Natural killer cell (primary cell): Measurements from ENCODE around the gene CCDC27. TPM values are rescaled to one million over a fixed set of nuclear protein-coding genes. Genes with fewer than 3 reads are reported as not detected.
A peak's percentile ranks its signal among the peaks of the same experiment; 100 is the strongest.

Experiments used
- ATAC-seq, 3 donors: fragments of 150-1000 bp in 2 of 3; fragments of 200-7000 bp in 1 of 3; cut with Tn5 transposase; 1 replicate in 1 of 3; 2 replicates in 2 of 3; pipeline ENCODE4 v1.10.0; 2021; ENCODE audit warnings: mild to moderate bottlenecking in 2 of 3, moderate library complexity in 2 of 3
- DNase-seq, 2 donors: peaks; one replicate each; pipeline versions ENCODE4 v3.0.0 to v3.0.0-alpha.2; 2013 to 2021; ENCODE audit warnings: mixed read lengths in 1 of 2
- H3K27ac ChIP-seq: one replicate; pipeline ENCODE4 v1.5.1; 2013; ENCODE audit warnings: mild to moderate bottlenecking, low read length
- H3K27me3 ChIP-seq: one replicate; pipeline ENCODE4 v1.6.1; 2013; ENCODE audit warnings: low read length; ENCODE audit not compliant: control insufficient read depth, insufficient read depth
- H3K36me3 ChIP-seq: one replicate; pipeline ENCODE4 v1.6.1; 2013; ENCODE audit warnings: low read length; ENCODE audit not compliant: control insufficient read depth, insufficient read depth
- H3K4me1 ChIP-seq: one replicate; pipeline ENCODE4 v1.6.1; 2013; ENCODE audit warnings: low read length; ENCODE audit not compliant: control insufficient read depth, insufficient read depth
- H3K4me3 ChIP-seq: one replicate; pipeline ENCODE4 v1.5.1; 2013; ENCODE audit warnings: low read length
- H3K9me3 ChIP-seq: one replicate; pipeline ENCODE4 v1.6.1; 2013; ENCODE audit warnings: low read length; ENCODE audit not compliant: control insufficient read depth, insufficient read depth
- H3K27ac Mint-ChIP-seq, 2 donors: one replicate each; pipeline ENCODE4 v1.8.0; 2022; ENCODE audit warnings: mild to moderate bottlenecking in 2 of 2, mixed read lengths in 2 of 2, moderate library complexity in 1 of 2
- H3K27me3 Mint-ChIP-seq, 2 donors: one replicate each; pipeline ENCODE4 v1.8.0; 2022; ENCODE audit warnings: low read depth in 2 of 2, mixed read lengths in 2 of 2
- H3K36me3 Mint-ChIP-seq: one replicate; pipeline ENCODE4 v1.8.0; 2022; ENCODE audit warnings: mixed read lengths
- H3K4me1 Mint-ChIP-seq, 2 donors: one replicate each; pipeline ENCODE4 v1.8.0; 2022; ENCODE audit warnings: mixed read lengths in 2 of 2
- H3K4me3 Mint-ChIP-seq: one replicate; pipeline ENCODE4 v1.8.0; 2022; ENCODE audit warnings: mild to moderate bottlenecking, moderate library complexity, mixed read lengths
- H3K9me3 Mint-ChIP-seq, 2 donors: one replicate each; pipeline ENCODE4 v1.8.0; 2022; ENCODE audit warnings: mixed read lengths in 2 of 2
- CTCF ChIP-seq: fragments of 200-600 bp; IDR thresholded peaks from one replicate; pipeline ENCODE4 v1.8.0; 2022; ENCODE audit warnings: antibody characterized with exemption
- WGBS: methylation state at CpG from one replicate; pipeline ENCODE4 v1.1.7; 2013; ENCODE audit warnings: missing lambda C conversion rate; ENCODE audit not compliant: insufficient coverage; 5-methylcytosine and 5-hydroxymethylcytosine counted together
- intact Hi-C: fragments of 100-400 bp; cut with micrococcal nuclease; formaldehyde crosslinking; loops from one replicate; pipeline ENCODE4 v1.14.2; 2022
- total RNA-seq, 4 donors: library from RNA; stranded (reverse); fragments of 120-200 nt in 1 of 4; gene quantifications; one replicate each; pipeline versions ENCODE4 v1.2.3 to v1.2.4, GENCODE V29; 2013 to 2022

CCDC27 gene
- total RNA-seq, 3 donors from 2014 or later (not counting 1 experiment from before 2014, with no cell fraction given) = not detected

- peaks cover 17% of the 10 kb centered on the region for H3K36me3 ChIP-seq
- H3K4me3 ChIP-seq = no peak overlapping the region
- Mint-ChIP-seq H3K4me3 (no peak overlapping the region), H3K4me1 (peaks cover 0 to 14% of the 10 kb centered on the region in 2 donors), H3K27me3 (no peaks in the 10 kb centered on the region), H3K36me3 (peaks cover 7% of the 10 kb centered on the region), H3K27ac (peak overlapping the region in 1 of 2 donors; percentile 27), H3K9me3 (no peaks in the 10 kb centered on the region)
- H3K27ac ChIP-seq = no peak overlapping the region
- intact Hi-C loops = no loop called here
- no peaks in the 10 kb centered on the region for H3K9me3 ChIP-seq
- no peak for ATAC-seq
- H3K27me3 ChIP-seq = no peaks in the 10 kb centered on the region
- H3K4me1 ChIP-seq = peaks cover 31% of the 10 kb centered on the region
- peak in 1 of 2 donors; percentile 78 for DNase-seq
- TF ChIP-seq CTCF = no peak
- WGBS = 31% methylated on average over 27 of the region's 27 CpGs
These were observed 23.4 kb downstream of the CCDC27 start for GRCh38 chr1:3775490-3776230.

- ATAC-seq = no peak
- Histone ChIP-seq H3K4me1 (peaks cover 28% of the 10 kb centered on the region), H3K4me3 (no peak overlapping the region), H3K9me3 (no peaks in the 10 kb centered on the region), H3K36me3 (peaks cover 21% of the 10 kb centered on the region), H3K27me3 (no peaks in the 10 kb centered on the region), H3K27ac (no peak overlapping the region)
- WGBS = 88% methylated on average over 21 of the region's 21 CpGs
- Mint-ChIP-seq H3K4me3 (no peak overlapping the region), H3K36me3 (peaks cover 7% of the 10 kb centered on the region), H3K27ac (no peak overlapping the region), H3K9me3 (no peaks in the 10 kb centered on the region), H3K4me1 (peaks cover 0 to 12% of the 10 kb centered on the region in 2 donors), H3K27me3 (no peaks in the 10 kb centered on the region)
- no peak for DNase-seq
- intact Hi-C loops = no loop called here
- TF ChIP-seq CTCF = no peak
These were observed 24.1 kb downstream of the CCDC27 start for GRCh38 chr1:3776231-3776961.

- intact Hi-C loops = no loop called here
- Histone ChIP-seq H3K36me3 (peaks cover 27% of the 10 kb centered on the region), H3K27me3 (no peaks in the 10 kb centered on the region), H3K27ac (no peak overlapping the region), H3K4me1 (peaks cover 22% of the 10 kb centered on the region), H3K9me3 (no peaks in the 10 kb centered on the region), H3K4me3 (no peak overlapping the region)
- peaks cover 7% of the 10 kb centered on the region for H3K36me3 Mint-ChIP-seq
- TF ChIP-seq CTCF = no peak
- no peak overlapping the region for H3K4me3 Mint-ChIP-seq
- WGBS = 91% methylated on average over 10 of the region's 10 CpGs
- H3K27ac Mint-ChIP-seq = no peak overlapping the region
- DNase-seq (no peak), ATAC-seq (no peak)
- H3K9me3 Mint-ChIP-seq = no peaks in the 10 kb centered on the region
- peaks cover 0 to 7% of the 10 kb centered on the region in 2 donors for H3K4me1 Mint-ChIP-seq
- no peaks in the 10 kb centered on the region for H3K27me3 Mint-ChIP-seq
These were observed 24.9 kb downstream of the CCDC27 start for GRCh38 chr1:3777078-3777547.
